ENCODE data around the gene SCN5A.
A peak's percentile ranks its signal among the peaks of the same experiment; 100 is the strongest.

The SCN5A gene

DNA sequence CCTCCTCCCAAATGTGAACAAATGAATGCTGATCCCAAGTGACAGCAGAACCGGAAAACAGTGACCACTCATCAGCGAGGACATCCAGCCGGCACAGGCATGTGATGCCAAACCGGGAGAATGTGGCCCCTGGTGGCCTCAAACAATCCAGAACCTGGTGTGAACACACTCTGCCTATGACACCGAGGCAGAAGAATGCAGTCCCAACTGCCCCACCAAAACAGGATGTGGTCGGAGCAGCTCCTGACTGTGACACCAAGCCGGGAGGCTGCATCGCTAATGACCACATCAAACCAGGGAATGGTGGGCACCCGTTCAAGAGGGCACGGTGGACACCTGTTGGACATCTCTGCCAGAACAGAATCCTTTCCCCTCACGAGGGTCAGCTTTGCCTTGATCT is 15.4 kb downstream of the SCN5A start:
- Histone ChIP-seq H3K9me3 (ENCODE audit: control insufficient read depth, low read length) (no peaks in the 10 kb centered on the region), H3K9ac (ENCODE audit: low read length) (no peak overlapping the region), H4K8ac (ENCODE audit: low read length) (no peak overlapping the region), H3K4ac (ENCODE audit: low read depth in 1 of 2, low read length in 2 of 2) (no peak overlapping the region), H3K27me3 (ENCODE audit: control insufficient read depth in 1 of 2, insufficient read depth in 1 of 2, low read length in 2 of 2) (peaks cover 19 to 85% of the 10 kb centered on the region in 2 experiments), H3K27ac (ENCODE audit: low read length, poor library complexity, severe bottlenecking) (no peak overlapping the region), H2BK15ac (ENCODE audit: low read depth, poor library complexity, severe bottlenecking) (no peak overlapping the region), H2AK5ac (ENCODE audit: low read length, severe bottlenecking) (no peak overlapping the region), H2BK5ac (ENCODE audit: low read depth, low read length, poor library complexity, severe bottlenecking) (no peak overlapping the region), H3K4me2 (ENCODE audit: low read length, poor library complexity, severe bottlenecking) (no peak overlapping the region), H2BK120ac (ENCODE audit: low read depth, low read length) (no peak overlapping the region), H3K18ac (ENCODE audit: low read depth in 1 of 2, low read length in 2 of 2) (no peak overlapping the region), H3K36me3 (ENCODE audit: control insufficient read depth in 1 of 2, insufficient read depth in 2 of 2, low read depth in 1 of 2, low read length in 2 of 2) (no peaks in the 10 kb centered on the region), H3K4me1 (ENCODE audit: control insufficient read depth, insufficient read depth, low read depth, low read length) (peaks cover 15% of the 10 kb centered on the region), H3K14ac (ENCODE audit: low read length in 2 of 2) (no peak overlapping the region), H4K91ac (ENCODE audit: low read length) (no peak overlapping the region), H3K23ac (ENCODE audit: low read length in 2 of 2) (no peak overlapping the region), H3K4me3 (ENCODE audit: insufficient read depth in 1 of 2, low read depth in 1 of 2, low read length in 2 of 2) (no peak overlapping the region), H2BK12ac (ENCODE audit: low read length in 2 of 2) (no peak overlapping the region), H2AFZ (ENCODE audit: low read depth, low read length) (no peak overlapping the region), H3K79me1 (replicated peaks; ENCODE audit: low read length, poor library complexity, severe bottlenecking) (no peaks in the 10 kb centered on the region)
- peak; percentile 24 for DNase-seq
- 37% methylated on average over 11 of the region's 11 CpGs for WGBS

DNA sequence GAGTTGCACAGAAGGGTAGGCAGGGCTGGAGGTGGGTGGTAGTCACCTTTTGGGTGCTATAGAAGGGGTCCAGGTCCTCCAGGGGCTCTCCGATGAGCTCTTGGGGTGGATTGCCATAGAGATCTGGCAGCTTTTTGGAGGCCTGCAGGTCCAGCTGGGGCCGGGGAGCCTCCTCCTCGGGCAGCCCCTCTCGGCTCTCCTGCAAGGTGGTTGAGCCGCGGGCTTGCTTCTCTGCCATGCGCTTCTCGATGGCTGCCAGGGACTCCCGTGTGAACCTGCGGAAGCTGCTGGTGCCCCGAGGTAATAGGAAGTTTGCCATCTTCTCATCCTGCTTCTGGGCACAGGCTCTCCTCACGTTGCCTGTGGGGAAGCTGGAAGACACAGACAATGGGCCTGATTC is 16.5 kb downstream of the SCN5A start:
- DNase-seq: no peak
- H3K36me3 ChIP-seq (ENCODE audit: control insufficient read depth in 1 of 2, insufficient read depth in 2 of 2, low read depth in 1 of 2, low read length in 2 of 2): no peaks in the 10 kb centered on the region
- no peak overlapping the region for H2BK5ac ChIP-seq (ENCODE audit: low read depth, low read length, poor library complexity, severe bottlenecking)
- H3K4me3 ChIP-seq (ENCODE audit: insufficient read depth in 1 of 2, low read depth in 1 of 2, low read length in 2 of 2): no peak overlapping the region
- no peak overlapping the region for H3K27ac ChIP-seq (ENCODE audit: low read length, poor library complexity, severe bottlenecking)
- H2AK5ac ChIP-seq (ENCODE audit: low read length, severe bottlenecking): no peak overlapping the region
- no peak overlapping the region for H2BK120ac ChIP-seq (ENCODE audit: low read depth, low read length)
- no peaks in the 10 kb centered on the region for H3K9me3 ChIP-seq (ENCODE audit: control insufficient read depth, low read length)
- peaks cover 15% of the 10 kb centered on the region for H3K4me1 ChIP-seq (ENCODE audit: control insufficient read depth, insufficient read depth, low read depth, low read length)
- H3K27me3 ChIP-seq (ENCODE audit: control insufficient read depth in 1 of 2, insufficient read depth in 1 of 2, low read length in 2 of 2): peaks cover 12 to 75% of the 10 kb centered on the region in 2 experiments
- 89% methylated on average over 12 of the region's 12 CpGs for WGBS
- no peak overlapping the region for H4K8ac ChIP-seq (ENCODE audit: low read length)
- H2AFZ ChIP-seq (ENCODE audit: low read depth, low read length): no peak overlapping the region
- H3K79me1 ChIP-seq (replicated peaks; ENCODE audit: low read length, poor library complexity, severe bottlenecking): no peaks in the 10 kb centered on the region
- H2BK12ac ChIP-seq (ENCODE audit: low read length in 2 of 2): no peak overlapping the region
- no peak overlapping the region for H4K91ac ChIP-seq (ENCODE audit: low read length)
- no peak overlapping the region for H3K18ac ChIP-seq (ENCODE audit: low read depth in 1 of 2, low read length in 2 of 2)
- H3K14ac ChIP-seq (ENCODE audit: low read length in 2 of 2): no peak overlapping the region
- no peak overlapping the region for H2BK15ac ChIP-seq (ENCODE audit: low read depth, poor library complexity, severe bottlenecking)
- no peak overlapping the region for H3K4me2 ChIP-seq (ENCODE audit: low read length, poor library complexity, severe bottlenecking)
- H3K4ac ChIP-seq (ENCODE audit: low read depth in 1 of 2, low read length in 2 of 2): no peak overlapping the region
- H3K23ac ChIP-seq (ENCODE audit: low read length in 2 of 2): no peak overlapping the region
- H3K9ac ChIP-seq (ENCODE audit: low read length): no peak overlapping the region

DNA sequence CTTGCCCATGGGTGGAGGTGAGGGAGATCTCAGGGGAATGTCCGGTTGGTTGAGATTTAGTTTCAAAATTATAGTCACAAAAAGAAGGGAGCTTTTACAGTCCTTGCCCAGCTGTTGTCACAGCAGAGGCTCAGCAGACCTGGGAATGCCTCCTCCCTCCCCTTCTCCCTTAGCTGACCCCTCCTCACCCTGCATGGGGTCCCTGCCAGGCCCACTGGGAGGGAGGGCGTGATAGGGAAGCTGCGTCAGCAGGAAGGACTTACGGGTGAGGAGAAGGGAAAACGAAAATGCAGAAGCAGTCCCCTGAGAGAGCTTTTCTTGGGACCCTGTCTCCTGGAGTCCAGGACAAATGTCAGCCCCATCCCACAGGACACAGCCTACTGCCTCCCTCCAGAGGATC is 18.9 kb downstream of the SCN5A start:
- no peak overlapping the region for H2BK5ac ChIP-seq (ENCODE audit: low read depth, low read length, poor library complexity, severe bottlenecking)
- H2BK12ac ChIP-seq (ENCODE audit: low read length in 2 of 2): no peak overlapping the region
- no peak overlapping the region for H3K4me3 ChIP-seq (ENCODE audit: insufficient read depth in 1 of 2, low read depth in 1 of 2, low read length in 2 of 2)
- H2BK120ac ChIP-seq (ENCODE audit: low read depth, low read length): no peak overlapping the region
- H3K4ac ChIP-seq (ENCODE audit: low read depth in 1 of 2, low read length in 2 of 2): no peak overlapping the region
- no peaks in the 10 kb centered on the region for H3K79me1 ChIP-seq (replicated peaks; ENCODE audit: low read length, poor library complexity, severe bottlenecking)
- no peak overlapping the region for H3K9ac ChIP-seq (ENCODE audit: low read length)
- DNase-seq: no peak
- H2BK15ac ChIP-seq (ENCODE audit: low read depth, poor library complexity, severe bottlenecking): no peak overlapping the region
- peaks cover 17% of the 10 kb centered on the region for H3K4me1 ChIP-seq (ENCODE audit: control insufficient read depth, insufficient read depth, low read depth, low read length)
- H3K4me2 ChIP-seq (ENCODE audit: low read length, poor library complexity, severe bottlenecking): no peak overlapping the region
- H3K14ac ChIP-seq (ENCODE audit: low read length in 2 of 2): no peak overlapping the region
- H3K27me3 ChIP-seq (ENCODE audit: control insufficient read depth in 1 of 2, insufficient read depth in 1 of 2, low read length in 2 of 2): peaks cover 6 to 54% of the 10 kb centered on the region in 2 experiments
- no peak overlapping the region for H4K8ac ChIP-seq (ENCODE audit: low read length)
- no peak overlapping the region for H2AFZ ChIP-seq (ENCODE audit: low read depth, low read length)
- H3K27ac ChIP-seq (ENCODE audit: low read length, poor library complexity, severe bottlenecking): no peak overlapping the region
- H3K9me3 ChIP-seq (ENCODE audit: control insufficient read depth, low read length): no peaks in the 10 kb centered on the region
- H3K23ac ChIP-seq (ENCODE audit: low read length in 2 of 2): no peak overlapping the region
- 0% methylated on average over 1 of the region's 5 CpGs for WGBS
- H3K18ac ChIP-seq (ENCODE audit: low read depth in 1 of 2, low read length in 2 of 2): no peak overlapping the region
- no peak overlapping the region for H2AK5ac ChIP-seq (ENCODE audit: low read length, severe bottlenecking)
- no peaks in the 10 kb centered on the region for H3K36me3 ChIP-seq (ENCODE audit: control insufficient read depth in 1 of 2, insufficient read depth in 2 of 2, low read depth in 1 of 2, low read length in 2 of 2)
- H4K91ac ChIP-seq (ENCODE audit: low read length): no peak overlapping the region

DNA sequence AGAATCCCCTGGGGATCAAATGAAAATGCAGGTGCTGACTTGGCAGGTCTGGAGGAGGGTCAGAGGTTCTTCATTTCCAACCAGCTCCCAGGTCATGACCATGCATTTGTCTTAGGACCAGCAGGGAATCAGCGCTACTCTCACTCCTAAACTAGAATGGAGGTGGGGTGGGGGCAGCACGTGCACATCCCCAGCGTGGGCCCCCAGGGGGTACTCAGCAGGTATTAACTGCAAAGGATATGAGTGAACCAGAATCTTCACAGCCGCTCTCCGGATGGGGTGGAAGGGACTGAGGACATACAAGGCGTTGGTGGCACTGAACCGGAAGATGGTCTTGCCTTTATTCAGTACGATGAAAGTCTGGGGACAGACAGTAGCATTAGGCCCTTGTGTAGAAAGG is 19.4 kb downstream of the SCN5A start:
- Histone ChIP-seq H3K27ac (ENCODE audit: low read length, poor library complexity, severe bottlenecking) (no peak overlapping the region), H2BK15ac (ENCODE audit: low read depth, poor library complexity, severe bottlenecking) (no peak overlapping the region), H4K91ac (ENCODE audit: low read length) (no peak overlapping the region), H3K14ac (ENCODE audit: low read length in 2 of 2) (no peak overlapping the region), H3K18ac (ENCODE audit: low read depth in 1 of 2, low read length in 2 of 2) (no peak overlapping the region), H2AK5ac (ENCODE audit: low read length, severe bottlenecking) (no peak overlapping the region), H3K4me1 (ENCODE audit: control insufficient read depth, insufficient read depth, low read depth, low read length) (peaks cover 17% of the 10 kb centered on the region), H3K36me3 (ENCODE audit: control insufficient read depth in 1 of 2, insufficient read depth in 2 of 2, low read depth in 1 of 2, low read length in 2 of 2) (no peaks in the 10 kb centered on the region), H3K23ac (ENCODE audit: low read length in 2 of 2) (no peak overlapping the region), H2BK120ac (ENCODE audit: low read depth, low read length) (no peak overlapping the region), H2BK12ac (ENCODE audit: low read length in 2 of 2) (no peak overlapping the region), H3K4me3 (ENCODE audit: insufficient read depth in 1 of 2, low read depth in 1 of 2, low read length in 2 of 2) (no peak overlapping the region), H3K4me2 (ENCODE audit: low read length, poor library complexity, severe bottlenecking) (no peak overlapping the region), H2BK5ac (ENCODE audit: low read depth, low read length, poor library complexity, severe bottlenecking) (no peak overlapping the region), H3K9me3 (ENCODE audit: control insufficient read depth, low read length) (no peaks in the 10 kb centered on the region), H3K9ac (ENCODE audit: low read length) (no peak overlapping the region), H2AFZ (ENCODE audit: low read depth, low read length) (no peak overlapping the region), H3K4ac (ENCODE audit: low read depth in 1 of 2, low read length in 2 of 2) (no peak overlapping the region), H3K79me1 (replicated peaks; ENCODE audit: low read length, poor library complexity, severe bottlenecking) (no peaks in the 10 kb centered on the region), H4K8ac (ENCODE audit: low read length) (no peak overlapping the region), H3K27me3 (ENCODE audit: control insufficient read depth in 1 of 2, insufficient read depth in 1 of 2, low read length in 2 of 2) (peaks cover 6 to 54% of the 10 kb centered on the region in 2 experiments)
- DNase-seq: no peak
- WGBS: 60% methylated on average over 8 of the region's 8 CpGs
